ENCODE measurements around the gene GCM1.
A peak's percentile ranks its signal among the peaks of the same experiment; 100 is the strongest.
"Not testable (repeated sequence)": the region's sequence is repeated elsewhere in the genome, so short reads cannot be mapped to it uniquely, and the experiment has no call there.

Gene GCM1

DNA sequence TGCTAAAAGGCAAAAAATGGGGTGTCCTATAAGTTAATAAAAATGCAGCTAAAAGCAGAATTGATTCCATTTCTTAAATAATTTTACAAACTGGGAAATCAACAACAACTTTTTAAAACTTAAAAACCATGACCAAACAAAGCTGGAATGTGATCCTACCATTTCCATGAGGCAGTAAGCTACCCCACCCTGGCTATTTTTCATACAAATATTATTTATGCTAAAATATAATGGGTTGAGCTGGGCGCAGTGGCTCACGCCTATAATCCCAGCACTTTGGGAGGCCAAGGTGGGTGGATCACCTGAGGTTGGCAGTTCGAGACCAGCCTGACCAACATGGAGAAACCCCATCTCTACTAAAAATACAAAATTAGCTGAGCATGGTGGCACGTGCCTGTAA, 6.6 kb upstream of the GCM1 start:
- in situ Hi-C loops (cut with MboI; ENCODE audit: low pct_unique_long_range_greater_than_20kb, low sequenced_read_pairs); DNase-seq: not testable (repeated sequence)

DNA sequence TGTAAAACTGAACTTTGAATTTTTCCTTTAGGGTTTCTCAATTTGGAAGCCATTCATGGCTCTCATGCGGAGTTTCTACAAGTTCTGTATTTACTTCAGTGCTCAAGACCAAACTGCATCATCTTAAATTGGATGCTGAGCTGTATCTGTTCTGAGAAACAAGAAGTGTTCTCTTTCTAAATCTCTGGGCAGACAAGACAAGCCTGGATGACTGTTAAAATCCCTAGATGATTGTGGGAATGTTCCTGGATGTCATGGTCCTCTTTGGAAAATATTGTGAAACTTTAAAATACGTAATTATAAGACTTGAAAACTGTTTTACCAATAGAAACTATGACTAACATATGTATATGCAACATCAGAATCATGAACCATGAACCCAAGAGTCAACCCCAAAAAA, 6.2 kb upstream of the GCM1 start:
- in situ Hi-C loops (cut with MboI; ENCODE audit: low pct_unique_long_range_greater_than_20kb, low sequenced_read_pairs), result no loop called here
- no peak for DNase-seq

DNA sequence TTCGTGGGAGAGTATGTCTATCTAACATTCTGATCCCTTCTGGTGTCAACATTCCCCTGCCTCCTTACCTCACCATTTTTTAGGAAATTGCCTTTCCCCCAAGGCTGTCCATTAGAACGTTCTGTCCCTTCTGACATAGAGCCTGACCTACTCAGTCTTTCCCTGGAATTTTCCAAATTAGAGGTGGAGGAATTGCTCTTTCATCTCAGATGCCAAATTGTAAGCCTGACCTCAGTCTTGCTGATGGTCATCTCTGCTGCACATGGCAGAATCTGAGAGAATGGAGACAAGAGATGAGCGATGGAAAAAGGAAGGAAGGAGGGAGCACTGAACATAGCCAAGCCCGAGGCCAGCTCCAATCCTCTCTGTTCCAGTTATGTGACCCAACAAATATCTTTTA, 5.4 kb upstream of the GCM1 start:
- no peak for DNase-seq
- in situ Hi-C loops (cut with MboI; ENCODE audit: low pct_unique_long_range_greater_than_20kb, low sequenced_read_pairs), result no loop called here

DNA sequence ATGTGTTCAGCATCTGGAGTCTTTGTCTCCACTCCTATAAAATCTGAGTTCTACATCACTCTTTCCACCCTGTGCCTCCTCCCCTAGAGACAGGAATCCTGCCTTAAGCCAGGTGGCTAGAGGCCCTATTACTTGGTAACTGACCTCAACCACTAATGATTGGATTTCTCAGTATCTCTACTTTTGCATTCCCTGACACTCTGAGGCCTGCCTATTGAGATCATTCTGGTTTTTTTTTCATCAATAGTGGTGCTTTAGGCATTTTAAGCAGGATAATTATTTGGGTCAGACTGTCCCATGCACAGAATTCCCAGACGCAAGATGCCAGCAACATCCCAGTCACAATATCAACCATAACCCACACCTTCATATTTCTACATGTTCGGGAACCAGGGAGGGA, 3.9 kb upstream of the GCM1 start:
- in situ Hi-C loops (cut with MboI; ENCODE audit: low pct_unique_long_range_greater_than_20kb, low sequenced_read_pairs), result no loop called here
- no peak for DNase-seq

DNA sequence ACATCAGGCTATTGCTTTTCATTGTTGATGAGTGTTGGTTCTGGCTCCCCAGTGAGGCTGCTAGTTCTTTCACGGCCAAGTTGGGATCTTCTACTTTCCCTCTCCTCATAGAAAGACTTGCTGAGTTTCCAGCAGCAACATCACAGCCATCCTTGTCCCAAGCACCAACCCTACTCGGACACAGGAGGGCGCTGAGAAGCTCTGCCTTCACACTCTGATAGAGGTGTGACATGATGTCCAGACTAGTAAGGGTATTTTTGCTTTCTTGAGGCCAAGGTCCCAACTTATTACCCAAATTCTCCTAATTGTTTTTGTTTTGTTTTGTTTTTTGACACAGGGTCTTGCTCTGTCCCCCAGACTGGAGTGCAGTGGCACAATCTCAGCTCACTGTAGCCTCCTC, 3.0 kb upstream of the GCM1 start:
- peak; percentile 36 for DNase-seq
- in situ Hi-C loops (cut with MboI; ENCODE audit: low pct_unique_long_range_greater_than_20kb, low sequenced_read_pairs), result no loop called here

DNA sequence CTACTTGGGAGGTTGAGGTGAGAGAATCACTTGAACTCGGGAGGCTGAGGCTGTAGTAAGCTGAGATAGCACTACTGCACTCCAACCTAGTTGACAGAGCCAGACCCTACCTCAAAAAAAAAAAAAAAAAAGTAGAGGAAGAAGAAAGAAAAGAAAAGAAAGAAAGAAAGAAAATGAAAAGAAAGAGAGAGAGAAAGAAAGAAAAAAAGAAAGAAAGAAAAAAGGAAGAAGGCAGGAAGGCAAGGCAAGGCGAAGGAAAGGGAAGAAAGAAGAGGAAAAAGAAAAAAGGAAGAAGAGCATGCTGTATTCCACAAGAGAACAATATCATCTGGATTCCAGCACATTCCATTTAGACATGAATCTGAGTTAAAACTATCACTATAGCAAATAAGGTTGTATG, 3.8 kb downstream of the GCM1 start:
- in situ Hi-C loops (cut with MboI; ENCODE audit: low pct_unique_long_range_greater_than_20kb, low sequenced_read_pairs), result no loop called here
- no peak for DNase-seq

DNA sequence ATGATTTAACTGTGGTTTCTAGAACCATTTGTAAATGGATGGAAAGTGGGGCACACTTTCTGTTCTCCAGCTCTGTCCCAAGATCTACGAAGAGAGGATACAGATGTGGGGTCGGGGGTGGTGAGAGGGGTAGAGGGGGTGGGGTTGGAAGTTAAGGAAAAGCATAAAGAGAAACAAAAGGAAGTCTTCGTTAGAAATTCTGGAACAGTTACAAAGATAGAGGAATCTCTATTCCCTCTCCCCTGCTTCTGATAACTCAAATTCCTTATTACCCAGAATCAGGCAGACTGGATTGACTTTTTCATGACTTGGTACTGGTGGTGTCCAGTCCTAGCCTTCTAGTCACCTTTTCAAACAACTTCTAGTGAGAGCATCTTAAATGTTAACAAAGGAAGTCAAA, 4.9 kb downstream of the GCM1 start:
- in situ Hi-C loops (cut with MboI; ENCODE audit: low pct_unique_long_range_greater_than_20kb, low sequenced_read_pairs), result no loop called here
- no peak for DNase-seq

DNA sequence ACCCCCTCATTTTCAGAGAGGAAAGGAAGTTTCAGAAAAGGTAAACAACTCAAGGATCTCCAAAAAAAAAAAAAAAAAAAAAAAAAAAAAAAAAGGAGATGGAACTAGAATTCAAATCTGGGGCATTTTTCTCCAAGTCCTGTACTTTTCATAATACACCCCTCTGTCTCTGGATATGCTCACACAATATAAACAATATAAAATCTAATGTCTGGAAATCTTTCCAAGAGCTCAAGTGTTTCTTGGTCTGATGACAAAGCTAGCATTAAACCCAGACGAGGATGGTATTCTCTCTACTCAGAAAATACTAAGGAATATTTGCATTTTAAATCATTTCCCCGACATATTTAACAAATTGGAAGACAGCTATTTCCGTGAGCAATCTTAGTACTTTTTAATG, 5.8 kb downstream of the GCM1 start:
- no peak for DNase-seq
- in situ Hi-C loops (cut with MboI; ENCODE audit: low pct_unique_long_range_greater_than_20kb, low sequenced_read_pairs), result no loop called here

DNA sequence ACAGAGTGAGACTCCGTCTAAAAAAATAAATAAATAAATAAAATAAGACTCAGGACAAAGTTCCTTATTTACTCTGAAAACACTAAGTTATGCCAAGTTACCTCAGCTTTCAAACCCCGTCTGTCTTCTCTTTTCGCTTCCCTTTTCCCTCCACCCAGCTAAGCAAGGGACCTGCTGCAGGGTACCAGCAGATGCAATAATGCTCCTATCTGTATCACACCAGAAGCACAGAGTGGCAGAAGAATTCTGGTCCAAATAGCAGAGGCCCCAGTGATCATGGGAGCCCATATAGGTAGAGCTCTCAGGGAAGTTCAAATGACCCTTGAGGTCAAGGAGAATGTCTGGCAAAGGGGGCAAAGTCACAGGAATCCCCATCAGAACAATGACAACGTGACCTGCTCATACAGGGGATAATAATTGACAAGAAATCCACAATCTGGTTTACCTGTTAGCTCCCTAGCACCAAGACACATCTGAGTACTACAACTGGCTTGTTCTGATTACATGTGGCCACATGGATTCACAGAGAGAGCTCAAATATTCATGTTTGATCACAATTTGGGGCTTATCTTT, 8.7 kb downstream of the GCM1 start:
- in situ Hi-C loops (cut with MboI; ENCODE audit: low pct_unique_long_range_greater_than_20kb, low sequenced_read_pairs), result no loop called here

DNA sequence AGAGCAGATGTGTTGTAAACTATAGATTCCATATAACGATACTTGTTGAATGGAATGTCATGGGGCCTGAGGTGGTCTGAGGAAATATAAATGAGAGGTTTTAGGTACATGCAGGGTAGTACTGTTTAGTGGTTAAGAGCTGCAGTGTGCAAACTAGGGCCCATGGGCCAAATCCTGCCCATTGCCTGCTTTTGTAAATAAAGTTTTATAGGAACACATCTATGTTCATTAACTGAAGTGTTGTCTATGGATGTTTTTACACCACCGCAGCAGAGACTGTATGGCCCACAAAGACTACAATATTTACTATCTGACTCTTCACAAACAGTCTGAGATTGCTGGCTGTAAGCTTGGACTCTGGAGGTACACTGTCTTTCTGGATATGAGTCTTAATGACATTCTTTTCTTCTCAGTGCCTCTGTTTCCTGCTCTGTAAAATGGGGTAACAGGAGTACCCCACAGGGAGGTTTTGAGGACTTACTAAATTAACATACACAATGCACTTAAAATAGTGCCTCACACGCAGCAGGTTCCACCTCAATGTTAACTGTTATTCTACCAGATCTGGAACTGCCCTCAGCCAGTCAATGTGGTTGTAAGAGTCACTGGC, 12.5 kb downstream of the GCM1 start:
- in situ Hi-C loops (cut with MboI; ENCODE audit: low pct_unique_long_range_greater_than_20kb, low sequenced_read_pairs), result no loop called here
- no peak for DNase-seq

More for the DNA sequence above, 8.7 kb downstream of the GCM1 start:
- no peak for DNase-seq

DNA sequence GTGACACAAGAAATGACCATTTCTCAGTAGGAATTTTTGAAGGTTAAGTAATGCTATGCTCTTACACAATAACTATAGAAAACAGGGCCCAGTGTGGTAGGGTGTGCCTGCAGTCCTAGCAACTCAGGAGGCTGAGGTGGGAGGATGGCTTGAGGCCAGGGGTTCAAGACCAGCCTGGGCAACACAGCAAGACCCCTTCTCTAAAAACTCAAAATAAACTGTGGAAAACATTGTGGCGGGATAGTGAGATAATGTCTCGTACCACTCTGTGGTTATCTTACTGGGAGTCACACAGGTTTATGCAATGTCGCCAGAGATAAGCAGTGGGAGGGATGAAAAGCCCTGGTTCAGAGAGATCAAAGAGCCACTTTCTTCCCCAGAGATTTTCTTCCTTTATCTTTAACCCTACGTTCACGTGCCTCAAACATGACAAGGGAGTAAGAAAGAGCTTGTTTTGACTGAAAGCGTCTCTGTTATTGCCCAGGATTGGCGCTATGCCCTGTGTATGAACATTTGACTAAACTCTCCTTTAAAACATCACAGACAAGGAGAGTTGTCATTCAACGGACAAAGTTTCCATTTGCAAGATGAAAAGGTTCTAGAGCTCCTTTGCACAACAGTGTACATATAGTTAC, 13.9 kb downstream of the GCM1 start:
- DNase-seq, result no peak
- in situ Hi-C loops (cut with MboI; ENCODE audit: low pct_unique_long_range_greater_than_20kb, low sequenced_read_pairs), result no loop called here

DNA sequence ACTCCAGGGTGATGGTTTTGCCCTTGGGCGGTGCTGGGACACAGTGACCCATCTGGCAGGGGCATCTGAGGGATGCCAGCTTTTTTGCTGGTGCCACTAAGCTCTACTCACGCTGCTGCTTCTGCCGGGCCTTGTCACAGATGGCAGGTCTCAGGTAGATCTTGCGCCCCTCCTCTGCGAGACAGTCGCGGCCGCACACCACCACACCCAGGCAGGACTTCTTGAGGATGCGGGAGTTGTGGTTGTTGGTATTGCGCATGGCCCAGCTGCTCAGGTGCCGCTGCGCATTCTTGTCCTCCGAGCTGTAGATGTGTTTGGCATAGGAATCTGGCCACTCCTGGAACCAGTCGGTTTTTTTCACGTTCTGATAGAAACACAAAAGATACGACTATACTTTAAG, 14.7 kb downstream of the GCM1 start:
- DNase-seq, result no peak
- in situ Hi-C loops (cut with MboI; ENCODE audit: low pct_unique_long_range_greater_than_20kb, low sequenced_read_pairs), result no loop called here

DNA sequence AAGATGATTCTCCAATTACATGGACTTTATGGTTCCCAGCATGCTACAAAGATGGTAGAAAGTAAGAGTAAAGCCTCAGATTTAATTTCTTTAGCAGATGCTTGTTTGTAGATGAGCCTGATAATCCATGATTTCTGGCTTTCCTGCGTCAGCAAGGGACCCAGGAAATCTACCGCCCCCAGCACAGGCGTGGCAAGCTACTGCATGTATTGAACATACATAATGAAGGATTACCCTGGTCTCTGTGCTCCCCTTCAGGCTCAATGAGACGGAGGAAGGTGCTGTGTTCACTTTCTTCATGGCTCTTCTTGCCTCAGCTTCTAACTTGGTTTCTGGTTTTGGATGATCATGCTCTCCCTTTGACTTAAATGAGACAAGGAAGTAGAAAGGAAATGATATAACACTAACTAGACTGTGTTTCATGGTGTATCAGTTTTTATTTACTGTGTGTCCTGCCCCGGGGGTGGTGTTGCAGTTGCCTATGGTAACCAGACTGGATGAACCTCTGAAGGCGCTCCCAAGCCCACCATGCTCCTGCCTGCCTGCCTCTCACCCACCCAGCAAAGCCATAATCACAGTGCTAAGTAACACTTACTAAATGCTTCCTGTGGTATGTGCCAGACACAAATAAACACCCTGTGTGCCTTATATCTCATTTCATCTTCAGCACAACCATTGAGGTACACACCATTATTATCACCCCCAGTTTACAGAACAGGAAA, 17.9 kb downstream of the GCM1 start:
- no peak for DNase-seq
- in situ Hi-C loops (cut with MboI; ENCODE audit: low pct_unique_long_range_greater_than_20kb, low sequenced_read_pairs), result no loop called here

DNA sequence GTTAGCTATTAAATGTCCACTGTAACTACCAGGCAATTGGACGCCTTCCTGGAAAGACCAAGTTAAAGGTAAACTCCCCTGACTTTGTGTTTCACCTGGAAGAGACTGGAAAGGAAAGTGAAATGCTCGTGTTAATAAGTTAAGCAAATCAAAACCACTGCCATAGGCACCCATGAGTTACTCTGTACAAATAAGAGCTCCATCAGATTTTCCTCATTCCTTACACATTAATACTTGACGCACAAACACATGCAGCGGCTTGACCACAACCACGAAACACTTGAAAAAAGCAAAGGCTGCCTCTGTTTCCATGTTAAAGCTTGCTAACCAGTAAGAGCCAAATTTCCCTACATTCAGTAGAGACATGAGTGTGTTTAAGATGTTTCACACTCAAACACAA, 19.8 kb downstream of the GCM1 start:
- DNase-seq, result no peak
- in situ Hi-C loops (cut with MboI; ENCODE audit: low pct_unique_long_range_greater_than_20kb, low sequenced_read_pairs), result no loop called here

DNA sequence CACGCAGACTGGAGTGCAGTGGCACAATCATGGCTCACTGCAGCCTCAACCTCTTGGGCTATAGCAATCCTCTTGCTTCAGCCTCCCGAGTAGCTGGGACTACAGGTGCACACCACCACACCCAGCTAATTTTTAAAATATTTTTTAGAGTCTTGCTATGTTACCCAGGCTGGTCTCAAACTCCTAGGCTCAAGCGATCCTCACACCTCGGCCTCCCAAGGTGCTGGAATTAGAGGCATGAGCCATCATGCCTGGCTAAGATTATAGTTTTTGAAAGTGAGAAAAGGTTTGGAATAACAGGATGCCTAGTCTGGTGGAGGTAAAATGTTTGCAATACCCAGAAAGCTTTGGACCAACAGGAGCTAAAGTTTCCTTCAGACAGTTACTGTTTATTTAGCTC, 23.4 kb downstream of the GCM1 start:
- in situ Hi-C loops (cut with MboI; ENCODE audit: low pct_unique_long_range_greater_than_20kb, low sequenced_read_pairs), result no loop called here
- no peak for DNase-seq

DNA sequence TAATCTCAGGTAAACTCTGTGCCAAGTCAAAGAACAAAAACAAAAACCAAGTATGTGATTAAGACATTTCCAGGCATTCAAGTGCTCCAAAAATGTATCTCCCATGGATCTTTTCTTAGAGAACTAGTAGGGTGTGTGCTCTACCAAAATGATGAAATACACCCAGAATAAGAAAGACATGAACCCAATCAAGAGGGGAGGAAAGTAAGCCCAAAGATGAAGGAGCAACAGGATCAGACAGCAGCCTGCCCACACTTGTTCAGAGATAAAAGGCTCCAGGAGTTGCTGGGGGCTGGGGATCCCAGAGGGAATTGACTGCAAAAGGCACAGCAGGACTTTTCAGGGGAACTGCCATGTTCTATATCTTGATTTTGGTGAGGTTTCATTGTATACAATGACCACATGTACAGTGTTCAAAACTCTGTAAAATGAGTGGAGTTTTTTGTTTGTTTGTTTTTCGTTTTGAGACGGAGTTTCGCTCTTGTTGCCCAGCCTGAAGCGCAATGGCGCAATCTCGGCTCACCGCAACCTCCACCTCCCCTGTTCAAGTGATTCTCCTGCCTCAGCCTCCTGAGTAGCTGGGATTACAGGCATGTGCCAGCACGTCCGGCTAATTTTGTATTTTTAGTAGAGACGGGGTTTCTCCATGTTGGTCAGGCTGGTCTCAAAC, 24.4 kb downstream of the GCM1 start:
- DNase-seq, result no peak
- in situ Hi-C loops (cut with MboI; ENCODE audit: low pct_unique_long_range_greater_than_20kb, low sequenced_read_pairs), result no loop called here

DNA sequence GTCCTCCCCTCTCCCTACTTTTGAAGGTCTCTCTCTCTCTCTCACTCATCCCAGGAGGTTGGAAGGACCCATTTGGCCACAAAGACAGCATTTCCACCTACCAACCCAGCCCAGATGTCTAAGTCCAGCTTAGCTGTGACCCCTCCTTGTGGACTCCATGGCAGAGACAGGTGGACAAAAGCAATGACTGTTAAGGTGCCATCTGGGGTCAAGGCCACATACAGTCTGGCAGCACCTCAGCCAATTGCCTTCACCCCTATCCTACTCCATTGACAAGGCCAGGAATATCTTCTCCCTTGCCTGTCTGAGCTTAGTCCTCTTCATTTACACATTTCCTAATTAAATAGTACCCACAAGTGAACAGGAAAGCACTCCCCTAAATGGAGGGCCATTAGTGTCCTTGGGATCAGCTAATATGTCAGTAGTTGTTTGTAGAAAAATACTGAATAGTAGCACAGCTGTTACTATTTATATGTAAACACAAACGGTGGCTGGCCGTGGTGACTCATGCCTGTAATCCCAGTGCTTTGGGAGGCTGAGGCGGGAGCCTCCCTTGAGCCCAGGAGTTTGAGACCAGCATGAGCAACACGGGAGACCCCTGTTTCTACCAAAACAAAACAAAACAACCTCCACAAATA, 28.8 kb downstream of the GCM1 start:
- in situ Hi-C loops (cut with MboI; ENCODE audit: low pct_unique_long_range_greater_than_20kb, low sequenced_read_pairs), result no loop called here
- no peak for DNase-seq

DNA sequence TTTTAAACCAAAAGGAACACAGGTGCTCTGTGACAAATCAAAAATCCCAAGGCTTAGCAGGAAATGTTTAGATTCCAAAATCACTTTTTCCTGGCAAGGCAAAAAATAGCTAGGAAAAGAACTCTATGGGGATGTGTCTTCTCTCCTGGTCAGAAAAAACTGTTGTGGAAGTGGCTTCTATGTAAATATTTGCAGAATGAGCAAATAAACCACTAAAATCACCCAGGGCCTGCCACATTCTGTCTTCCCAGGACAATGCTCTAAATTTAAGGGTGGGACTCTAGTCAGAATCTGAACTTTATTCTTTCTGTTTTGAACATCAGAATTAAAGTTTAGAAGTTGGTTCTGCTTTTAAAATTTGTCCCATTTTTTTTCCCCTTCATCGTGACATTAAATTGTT, 29.3 kb downstream of the GCM1 start:
- in situ Hi-C loops (cut with MboI; ENCODE audit: low pct_unique_long_range_greater_than_20kb, low sequenced_read_pairs), result no loop called here
- no peak for DNase-seq

DNA sequence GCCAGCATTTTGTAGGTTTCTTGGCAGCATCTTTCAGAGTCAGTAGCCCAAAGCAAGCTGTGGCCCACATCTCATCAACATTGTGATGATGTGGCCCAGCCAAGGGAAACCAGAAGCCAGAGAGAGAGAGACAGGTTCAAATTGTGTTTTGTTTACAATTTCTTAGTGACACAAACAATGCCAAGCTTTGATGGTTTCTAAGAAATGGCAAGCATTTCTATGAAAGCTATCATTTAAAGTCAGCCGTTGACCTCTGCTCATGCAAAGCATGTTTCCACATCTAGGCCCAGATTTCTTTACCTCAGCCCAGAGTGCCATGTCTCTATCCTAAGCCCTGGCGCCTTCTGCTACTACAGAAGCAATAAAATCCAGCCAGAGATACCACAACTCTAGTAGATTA, 32.9 kb downstream of the GCM1 start:
- DNase-seq, result no peak
- in situ Hi-C loops (cut with MboI; ENCODE audit: low pct_unique_long_range_greater_than_20kb, low sequenced_read_pairs), result no loop called here

DNA sequence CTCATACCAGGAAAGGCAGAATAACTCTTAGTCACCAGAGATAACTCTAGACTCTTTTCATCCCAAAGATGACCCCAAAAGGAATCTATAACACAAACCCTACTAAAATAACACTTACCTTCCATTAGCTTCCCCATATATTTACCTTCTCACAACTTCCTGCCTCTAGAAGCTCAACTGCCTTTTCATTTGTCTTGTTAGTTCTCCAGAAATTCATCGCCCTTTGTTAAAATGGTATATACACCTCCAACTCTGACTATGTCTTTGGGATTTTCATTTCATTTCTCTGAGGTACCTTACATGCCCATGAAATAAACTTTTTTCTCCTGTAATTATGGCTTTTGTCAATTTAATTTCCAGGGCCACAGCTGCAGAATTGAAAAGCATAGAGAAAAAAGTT, 33.5 kb downstream of the GCM1 start:
- in situ Hi-C loops (cut with MboI; ENCODE audit: low pct_unique_long_range_greater_than_20kb, low sequenced_read_pairs), result no loop called here
- DNase-seq, result no peak

All from KBM-7 (cell line).